Neural cell (in vitro differentiated cells): Measurements from ENCODE around the gene CANT1.

Experiments used
- EP300 ChIP-seq: fragments of 450-650 bp; conservative IDR thresholded peaks from 2 replicates; pipeline ENCODE4 v1.6.1; 2014; ENCODE audit warnings: antibody characterized with exemption, mild to moderate bottlenecking, moderate library complexity; ENCODE audit not compliant: poor library complexity, severe bottlenecking
- EZH2 ChIP-seq: fragments of 200-600, 300-800 bp; shearing (Covaris generic), sonication (generic); IDR thresholded peaks from 2 replicates; pipeline ENCODE4 v1.6.1; 2014; ENCODE audit warnings: antibody characterized with exemption, low read length, borderline replicate concordance, mild to moderate bottlenecking; ENCODE audit not compliant: insufficient read depth, poor library complexity, severe bottlenecking
- MXI1 ChIP-seq: fragments of 450-650 bp; conservative IDR thresholded peaks from 2 replicates; pipeline ENCODE4 v1.6.1; 2014; ENCODE audit warnings: antibody characterized with exemption, mild to moderate bottlenecking; ENCODE audit not compliant: poor library complexity, severe bottlenecking
- POLR2AphosphoS5 ChIP-seq: IDR thresholded peaks from 2 replicates; pipeline ENCODE4 v1.6.1; 2012
- RAD21 ChIP-seq: fragments of 450-650 bp; conservative IDR thresholded peaks from 2 replicates; pipeline ENCODE4 v1.6.1; 2014; ENCODE audit warnings: antibody characterized with exemption, mild to moderate bottlenecking, moderate library complexity
- SMC3 ChIP-seq: fragments of 450-650 bp; conservative IDR thresholded peaks from 2 replicates; pipeline ENCODE4 v1.6.1; 2014; ENCODE audit warnings: antibody characterized with exemption, mild to moderate bottlenecking, moderate library complexity; ENCODE audit not compliant: poor library complexity
- TAF1 ChIP-seq: IDR thresholded peaks from 2 replicates; pipeline ENCODE4 v1.6.1; 2012; ENCODE audit warnings: low read depth
- TF ChIP-seq, protein P1 (sequence below): fragments of 450-650 bp; IDR thresholded peaks from 2 replicates; pipeline ENCODE4 v1.5.1; 2014; ENCODE audit warnings: antibody characterized with exemption, mild to moderate bottlenecking, moderate library complexity; ENCODE audit not compliant: poor library complexity, severe bottlenecking
- TF ChIP-seq, protein P2 (sequence below): IDR thresholded peaks from 2 replicates; pipeline ENCODE4 v1.6.1; 2012; ENCODE audit warnings: borderline replicate concordance

DNA sequence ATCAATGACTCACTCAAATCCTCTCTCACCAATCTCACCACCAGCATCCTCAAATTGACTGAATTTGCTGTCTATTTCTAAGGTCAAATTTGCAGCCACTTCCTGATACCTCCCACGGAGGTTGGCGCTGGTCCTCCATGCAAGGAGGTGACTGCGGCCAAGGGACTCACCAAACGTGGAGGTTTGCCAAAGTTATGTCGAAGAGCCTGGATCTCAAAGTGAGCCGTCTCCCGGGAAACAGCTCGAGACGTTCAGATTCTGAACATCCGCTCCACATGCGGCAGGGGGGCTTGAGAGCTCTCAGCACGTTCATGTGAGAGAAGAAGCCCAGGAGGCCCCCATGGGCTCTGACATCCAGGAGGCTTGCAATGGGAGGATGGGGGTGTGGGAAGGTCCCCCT, 52.4 kb downstream of the CANT1 start:
- TF ChIP-seq, protein P1, sequence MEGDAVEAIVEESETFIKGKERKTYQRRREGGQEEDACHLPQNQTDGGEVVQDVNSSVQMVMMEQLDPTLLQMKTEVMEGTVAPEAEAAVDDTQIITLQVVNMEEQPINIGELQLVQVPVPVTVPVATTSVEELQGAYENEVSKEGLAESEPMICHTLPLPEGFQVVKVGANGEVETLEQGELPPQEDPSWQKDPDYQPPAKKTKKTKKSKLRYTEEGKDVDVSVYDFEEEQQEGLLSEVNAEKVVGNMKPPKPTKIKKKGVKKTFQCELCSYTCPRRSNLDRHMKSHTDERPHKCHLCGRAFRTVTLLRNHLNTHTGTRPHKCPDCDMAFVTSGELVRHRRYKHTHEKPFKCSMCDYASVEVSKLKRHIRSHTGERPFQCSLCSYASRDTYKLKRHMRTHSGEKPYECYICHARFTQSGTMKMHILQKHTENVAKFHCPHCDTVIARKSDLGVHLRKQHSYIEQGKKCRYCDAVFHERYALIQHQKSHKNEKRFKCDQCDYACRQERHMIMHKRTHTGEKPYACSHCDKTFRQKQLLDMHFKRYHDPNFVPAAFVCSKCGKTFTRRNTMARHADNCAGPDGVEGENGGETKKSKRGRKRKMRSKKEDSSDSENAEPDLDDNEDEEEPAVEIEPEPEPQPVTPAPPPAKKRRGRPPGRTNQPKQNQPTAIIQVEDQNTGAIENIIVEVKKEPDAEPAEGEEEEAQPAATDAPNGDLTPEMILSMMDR, result no peak
- TF ChIP-seq EP300 (no peak), TAF1 (no peak), RAD21 (no peak), POLR2AphosphoS5 (no peak), EZH2 (no peak), MXI1 (no peak), SMC3 (no peak)
- TF ChIP-seq, protein P2, sequence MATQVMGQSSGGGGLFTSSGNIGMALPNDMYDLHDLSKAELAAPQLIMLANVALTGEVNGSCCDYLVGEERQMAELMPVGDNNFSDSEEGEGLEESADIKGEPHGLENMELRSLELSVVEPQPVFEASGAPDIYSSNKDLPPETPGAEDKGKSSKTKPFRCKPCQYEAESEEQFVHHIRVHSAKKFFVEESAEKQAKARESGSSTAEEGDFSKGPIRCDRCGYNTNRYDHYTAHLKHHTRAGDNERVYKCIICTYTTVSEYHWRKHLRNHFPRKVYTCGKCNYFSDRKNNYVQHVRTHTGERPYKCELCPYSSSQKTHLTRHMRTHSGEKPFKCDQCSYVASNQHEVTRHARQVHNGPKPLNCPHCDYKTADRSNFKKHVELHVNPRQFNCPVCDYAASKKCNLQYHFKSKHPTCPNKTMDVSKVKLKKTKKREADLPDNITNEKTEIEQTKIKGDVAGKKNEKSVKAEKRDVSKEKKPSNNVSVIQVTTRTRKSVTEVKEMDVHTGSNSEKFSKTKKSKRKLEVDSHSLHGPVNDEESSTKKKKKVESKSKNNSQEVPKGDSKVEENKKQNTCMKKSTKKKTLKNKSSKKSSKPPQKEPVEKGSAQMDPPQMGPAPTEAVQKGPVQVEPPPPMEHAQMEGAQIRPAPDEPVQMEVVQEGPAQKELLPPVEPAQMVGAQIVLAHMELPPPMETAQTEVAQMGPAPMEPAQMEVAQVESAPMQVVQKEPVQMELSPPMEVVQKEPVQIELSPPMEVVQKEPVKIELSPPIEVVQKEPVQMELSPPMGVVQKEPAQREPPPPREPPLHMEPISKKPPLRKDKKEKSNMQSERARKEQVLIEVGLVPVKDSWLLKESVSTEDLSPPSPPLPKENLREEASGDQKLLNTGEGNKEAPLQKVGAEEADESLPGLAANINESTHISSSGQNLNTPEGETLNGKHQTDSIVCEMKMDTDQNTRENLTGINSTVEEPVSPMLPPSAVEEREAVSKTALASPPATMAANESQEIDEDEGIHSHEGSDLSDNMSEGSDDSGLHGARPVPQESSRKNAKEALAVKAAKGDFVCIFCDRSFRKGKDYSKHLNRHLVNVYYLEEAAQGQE, result no peak
